Uterus (tissue), 4 donors: ENCODE measurements around the gene BRINP2. TPM values are rescaled to one million over a fixed set of nuclear protein-coding genes. Genes with fewer than 3 reads are reported as not detected.
"Not testable (repeated sequence)": the region's sequence is repeated elsewhere in the genome, so short reads cannot be mapped to it uniquely, and the experiment has no call there.

Source experiments
- DNase-seq, 2 donors: peaks; one replicate each; pipeline ENCODE4 v3.0.0-alpha.2; 2019 to 2020
- H3K27ac ChIP-seq, 2 donors: fragments of 200-600 bp; sonication (generic); 1 replicate in 1 of 2; 2 replicates in 1 of 2; pipeline ENCODE4 v1.5.1; 2016 to 2018
- H3K27me3 ChIP-seq, 2 donors: fragments of 200-600 bp; sonication (generic); one replicate each; pipeline ENCODE4 v1.5.1; 2018 to 2019; ENCODE audit warnings: control low read depth in 1 of 2
- H3K36me3 ChIP-seq, 2 donors: fragments of 200-600 bp; sonication (generic); one replicate each; pipeline ENCODE4 v1.5.1; 2019; ENCODE audit warnings: control low read depth in 1 of 2
- H3K4me1 ChIP-seq, 2 donors: fragments of 200-600 bp; sonication (generic); one replicate each; pipeline ENCODE4 v1.5.1; 2018 to 2019; ENCODE audit warnings: control low read depth in 1 of 2
- H3K4me3 ChIP-seq, 2 donors: fragments of 200-600 bp; sonication (generic); 1 replicate in 1 of 2; 2 replicates in 1 of 2; pipeline ENCODE4 v1.5.1; 2018 to 2019; ENCODE audit warnings: mild to moderate bottlenecking in 1 of 2
- H3K9me3 ChIP-seq, 2 donors: fragments of 200-600 bp; sonication (generic); one replicate each; pipeline ENCODE4 v1.5.1; 2019; ENCODE audit warnings: control low read depth in 1 of 2
- POLR2A ChIP-seq, 2 donors: fragments of 450-650 bp; IDR thresholded peaks; one replicate each; pipeline ENCODE4 v1.6.1; 2016; ENCODE audit warnings: antibody characterized with exemption in 2 of 2, mild to moderate bottlenecking in 1 of 2, moderate library complexity in 1 of 2
- intact Hi-C: fragments of 100-400 bp; cut with DNase I; formaldehyde crosslinking; loops from one replicate; pipeline ENCODE4 v1.15.1; 2023; ENCODE audit warnings: low total_unique reads
- total RNA-seq, 4 donors: library from RNA; depleted of rRNA in 3 of 4; stranded (reverse); fragments of >200 nt in 3 of 4; gene quantifications; one replicate each; pipeline versions ENCODE4 v1.1.0 to v1.2.4, GENCODE V29; 2014 to 2023
- TF ChIP-seq, protein P1 (sequence below), 4 experiments: fragments of 200-600 bp in 2 of 4; fragments of 450-650 bp in 2 of 4; sonication (generic) in 2 of 4; IDR thresholded peaks; one replicate each; pipeline ENCODE4 v1.5.1; 2016 to 2019; ENCODE audit warnings: antibody characterized with exemption in 4 of 4, mild to moderate bottlenecking in 2 of 4, moderate library complexity in 1 of 4
- donor health status: DM: yes; HTN: yes; CAD: no.

Gene BRINP2
- total RNA-seq, 4 donors from 2014 or later, result 0.18 to 5.7 TPM; not detected in 2

DNA sequence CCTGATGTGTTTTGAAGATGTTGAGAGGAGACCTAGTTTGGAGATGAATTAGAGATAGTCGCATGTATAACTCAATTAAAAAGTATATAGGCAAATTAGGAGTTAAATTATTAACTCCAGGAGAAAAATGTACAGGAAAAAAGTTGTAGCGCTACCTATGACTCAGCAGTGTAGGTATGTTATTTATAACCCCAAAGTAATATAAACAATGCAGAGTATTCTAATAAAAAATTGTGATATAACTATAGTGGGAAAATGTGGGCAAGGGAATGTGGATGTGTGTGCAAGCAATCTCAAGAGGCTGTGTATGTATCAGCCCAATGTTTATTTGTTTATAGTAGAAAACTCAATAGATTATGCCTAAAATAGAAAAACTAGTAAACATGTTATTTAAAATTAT is 144.5 kb downstream of the BRINP2 start:
- intact Hi-C loops, result no loop called here
- DNase-seq, result no peak
- H3K9me3 ChIP-seq, result no peaks in the 10 kb centered on the region
- H3K4me3 ChIP-seq, result no peak overlapping the region
- no peaks in the 10 kb centered on the region for H3K27me3 ChIP-seq
- TF ChIP-seq, protein P1, sequence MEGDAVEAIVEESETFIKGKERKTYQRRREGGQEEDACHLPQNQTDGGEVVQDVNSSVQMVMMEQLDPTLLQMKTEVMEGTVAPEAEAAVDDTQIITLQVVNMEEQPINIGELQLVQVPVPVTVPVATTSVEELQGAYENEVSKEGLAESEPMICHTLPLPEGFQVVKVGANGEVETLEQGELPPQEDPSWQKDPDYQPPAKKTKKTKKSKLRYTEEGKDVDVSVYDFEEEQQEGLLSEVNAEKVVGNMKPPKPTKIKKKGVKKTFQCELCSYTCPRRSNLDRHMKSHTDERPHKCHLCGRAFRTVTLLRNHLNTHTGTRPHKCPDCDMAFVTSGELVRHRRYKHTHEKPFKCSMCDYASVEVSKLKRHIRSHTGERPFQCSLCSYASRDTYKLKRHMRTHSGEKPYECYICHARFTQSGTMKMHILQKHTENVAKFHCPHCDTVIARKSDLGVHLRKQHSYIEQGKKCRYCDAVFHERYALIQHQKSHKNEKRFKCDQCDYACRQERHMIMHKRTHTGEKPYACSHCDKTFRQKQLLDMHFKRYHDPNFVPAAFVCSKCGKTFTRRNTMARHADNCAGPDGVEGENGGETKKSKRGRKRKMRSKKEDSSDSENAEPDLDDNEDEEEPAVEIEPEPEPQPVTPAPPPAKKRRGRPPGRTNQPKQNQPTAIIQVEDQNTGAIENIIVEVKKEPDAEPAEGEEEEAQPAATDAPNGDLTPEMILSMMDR (IDR thresholded peaks at IDR 0.05), result no peak
- TF ChIP-seq POLR2A (IDR thresholded peaks at IDR 0.05), result no peak
- H3K4me1 ChIP-seq, result no peaks in the 10 kb centered on the region
- H3K27ac ChIP-seq, result no peak overlapping the region
- no peaks in the 10 kb centered on the region for H3K36me3 ChIP-seq

DNA sequence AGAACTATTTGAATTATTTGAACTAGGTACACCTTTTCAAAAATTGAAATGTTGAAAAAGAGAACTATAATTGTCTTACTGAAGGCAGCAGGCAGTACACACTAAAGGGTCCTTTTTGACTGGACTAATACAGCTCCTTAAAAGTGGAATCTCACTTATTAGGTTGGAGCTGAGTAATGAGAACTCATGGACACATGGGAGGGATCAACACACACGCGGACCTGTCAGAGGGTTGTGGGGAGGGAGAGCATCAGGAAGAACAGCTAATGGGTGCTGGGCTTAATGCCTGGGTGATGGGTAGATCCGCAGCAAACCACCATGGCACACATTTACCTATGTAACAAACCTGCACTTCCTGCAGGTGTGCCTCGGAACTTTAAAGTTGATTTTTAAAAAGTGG is 145.0 kb downstream of the BRINP2 start:
- intact Hi-C loops, result no loop called here
- no peak for DNase-seq
- TF ChIP-seq, protein P1 (IDR thresholded peaks at IDR 0.05), result no peak
- TF ChIP-seq POLR2A (IDR thresholded peaks at IDR 0.05), result no peak
- H3K27me3 ChIP-seq, result no peaks in the 10 kb centered on the region
- no peak overlapping the region for H3K27ac ChIP-seq
- H3K4me3 ChIP-seq, result no peak overlapping the region
- no peaks in the 10 kb centered on the region for H3K9me3 ChIP-seq
- no peaks in the 10 kb centered on the region for H3K36me3 ChIP-seq
- H3K4me1 ChIP-seq, result no peaks in the 10 kb centered on the region

DNA sequence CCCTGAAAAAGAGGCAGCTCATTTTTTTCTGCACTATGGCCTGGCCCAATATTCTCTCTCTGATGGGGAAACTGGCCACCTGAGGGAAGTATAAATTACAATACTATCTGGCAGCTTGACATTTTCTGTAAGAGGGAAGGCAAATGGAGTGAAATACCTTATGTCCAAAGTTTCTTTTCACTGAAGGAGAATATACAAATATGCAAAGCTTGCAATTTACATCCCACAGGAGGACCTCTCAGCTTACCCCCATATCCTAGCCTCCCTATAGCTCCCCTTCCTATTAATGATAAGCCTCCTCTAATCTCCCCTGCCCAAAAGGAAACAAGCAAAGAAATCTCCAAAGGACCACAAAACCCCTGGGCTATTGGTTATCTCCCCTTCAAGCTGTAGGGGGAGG is 150.7 kb downstream of the BRINP2 start:
- H3K4me3 ChIP-seq, DNase-seq, intact Hi-C loops, H3K36me3 ChIP-seq, H3K4me1 ChIP-seq, H3K27me3 ChIP-seq, H3K27ac ChIP-seq, H3K9me3 ChIP-seq: not testable (repeated sequence)

DNA sequence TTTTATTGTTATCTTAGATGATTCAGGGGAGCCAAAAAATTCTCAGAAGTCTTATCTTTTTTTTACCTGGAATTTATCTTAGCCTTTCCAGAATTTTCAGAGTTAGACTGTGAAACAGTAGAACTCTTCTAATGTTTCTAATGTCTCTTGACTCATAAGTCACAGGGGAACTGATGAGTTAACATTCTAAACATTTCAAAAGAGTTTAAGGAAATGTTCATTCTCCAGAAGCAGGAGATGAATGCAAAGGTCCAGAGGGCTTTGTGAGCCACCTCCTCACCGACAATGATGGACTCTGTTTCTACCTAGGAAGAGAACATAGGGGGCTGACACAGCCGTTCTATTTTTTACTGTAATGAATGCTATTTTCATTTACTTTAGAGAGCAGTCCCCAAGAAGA is 157.5 kb downstream of the BRINP2 start:
- no peaks in the 10 kb centered on the region for H3K27me3 ChIP-seq
- no peaks in the 10 kb centered on the region for H3K36me3 ChIP-seq
- no peaks in the 10 kb centered on the region for H3K4me1 ChIP-seq
- intact Hi-C loops, result no loop called here
- no peaks in the 10 kb centered on the region for H3K9me3 ChIP-seq
- no peak overlapping the region for H3K4me3 ChIP-seq
- no peak for DNase-seq
- no peak overlapping the region for H3K27ac ChIP-seq
- no peak for TF ChIP-seq POLR2A (IDR thresholded peaks at IDR 0.05)
- TF ChIP-seq, protein P1 (IDR thresholded peaks at IDR 0.05), result no peak

DNA sequence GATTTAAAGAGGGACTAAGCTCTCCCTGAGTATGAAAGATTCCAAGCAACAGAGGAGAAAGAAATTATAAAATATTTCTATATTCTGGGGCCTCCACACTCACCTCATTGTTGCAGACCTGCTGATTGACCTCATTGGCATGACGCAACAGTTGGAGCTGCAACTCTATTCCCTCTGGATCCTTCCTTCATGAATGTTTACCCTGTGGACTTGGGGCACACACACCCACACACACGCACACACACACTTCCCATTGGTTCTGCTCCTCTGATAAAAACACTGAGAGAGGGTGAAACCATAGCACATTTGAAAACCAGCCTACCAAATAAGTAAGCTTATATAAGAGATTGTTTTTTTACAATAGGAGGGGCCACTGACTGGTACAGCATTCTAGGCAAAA is 159.1 kb downstream of the BRINP2 start:
- no peak for DNase-seq
- Histone ChIP-seq H3K4me1 (no peaks in the 10 kb centered on the region), H3K36me3 (no peaks in the 10 kb centered on the region), H3K27ac (no peak overlapping the region), H3K4me3 (no peak overlapping the region), H3K27me3 (no peaks in the 10 kb centered on the region), H3K9me3 (no peaks in the 10 kb centered on the region)
- TF ChIP-seq, protein P1 (IDR thresholded peaks at IDR 0.05), result no peak
- TF ChIP-seq POLR2A (IDR thresholded peaks at IDR 0.05), result no peak
- intact Hi-C loops, result no loop called here

Other genes starting within 250 kb of the BRINP2 start
- 10 to 100 TPM in 1 of 4 donors, 1 to 10 TPM in 2, under 1 TPM in 1; 0.29 to 42.7 (median 2.5) TPM for gene ASTN1, start 6.2 kb upstream of the BRINP2 start, total RNA-seq